ENCODE data around the gene ENO4. TPM values are rescaled to one million over a fixed set of nuclear protein-coding genes. Genes with fewer than 3 reads are reported as not detected.

ENO4 gene
- total RNA-seq, 2 donors from 2014 or later = 0.27 to 0.91 TPM

GRCh38 chr10:116829711-116830110, 19.6 kb upstream of the ENO4 start:
- no peak overlapping the region for H3K27ac ChIP-seq
- H3K4me1 ChIP-seq (replicated peaks) = no peaks in the 10 kb centered on the region
- 95% methylated on average over 9 of the region's 9 CpGs for WGBS
- intact Hi-C loops (cut with DNase I) = no loop called here
- H3K9me3 ChIP-seq = no peaks in the 10 kb centered on the region
- H3K36me3 ChIP-seq = no peaks in the 10 kb centered on the region
- H3K4me3 ChIP-seq = no peak overlapping the region
- DNase-seq (ENCODE audit: low spot score) = no peak
- TF ChIP-seq POLR2AphosphoS5 (IDR thresholded peaks at IDR 0.05) (no peak), CTCF (IDR thresholded peaks at IDR 0.05) (no peak), POLR2A (IDR thresholded peaks at IDR 0.05) (no peak)
- H3K27me3 ChIP-seq (replicated peaks; ENCODE audit: insufficient read depth) = no peaks in the 10 kb centered on the region

- Histone ChIP-seq H3K9me3 (no peaks in the 10 kb centered on the region), H3K27ac (no peak overlapping the region), H3K4me1 (replicated peaks) (no peaks in the 10 kb centered on the region), H3K36me3 (no peaks in the 10 kb centered on the region), H3K27me3 (replicated peaks; ENCODE audit: insufficient read depth) (no peaks in the 10 kb centered on the region), H3K4me3 (no peak overlapping the region)
- no peak for TF ChIP-seq POLR2A (IDR thresholded peaks at IDR 0.05)
- DNase-seq (ENCODE audit: low spot score) = no peak
- WGBS = 98% methylated on average over 4 of the region's 4 CpGs
- intact Hi-C loops (cut with DNase I) = no loop called here
Observed at GRCh38 chr10:116831086-116831485, 18.2 kb upstream of the ENO4 start.

GRCh38 chr10:116831790-116832189, 17.5 kb upstream of the ENO4 start:
- no peak overlapping the region for H3K27ac ChIP-seq
- no peaks in the 10 kb centered on the region for H3K36me3 ChIP-seq
- intact Hi-C loops (cut with DNase I) = no loop called here
- H3K27me3 ChIP-seq (replicated peaks; ENCODE audit: insufficient read depth) = no peaks in the 10 kb centered on the region
- WGBS = 91% methylated on average over 10 of the region's 10 CpGs
- H3K9me3 ChIP-seq = no peaks in the 10 kb centered on the region
- no peaks in the 10 kb centered on the region for H3K4me1 ChIP-seq (replicated peaks)
- no peak overlapping the region for H3K4me3 ChIP-seq
- no peak for TF ChIP-seq POLR2AphosphoS5 (IDR thresholded peaks at IDR 0.05)
- TF ChIP-seq CTCF (IDR thresholded peaks at IDR 0.05) = no peak
- TF ChIP-seq POLR2A (IDR thresholded peaks at IDR 0.05) = no peak
- no peak for DNase-seq (ENCODE audit: low spot score)

GRCh38 chr10:116833986-116834985, 15.0 kb upstream of the ENO4 start:
- DNase-seq (ENCODE audit: low spot score) = no peak
- H3K36me3 ChIP-seq = no peaks in the 10 kb centered on the region
- H3K4me1 ChIP-seq (replicated peaks) = no peaks in the 10 kb centered on the region
- H3K27ac ChIP-seq = no peak overlapping the region
- no peaks in the 10 kb centered on the region for H3K9me3 ChIP-seq
- intact Hi-C loops (cut with DNase I) = no loop called here
- H3K27me3 ChIP-seq (replicated peaks; ENCODE audit: insufficient read depth) = no peaks in the 10 kb centered on the region
- WGBS = 76% methylated on average over 17 of the region's 17 CpGs
- no peak for TF ChIP-seq POLR2AphosphoS5 (IDR thresholded peaks at IDR 0.05)
- no peak for TF ChIP-seq CTCF (IDR thresholded peaks at IDR 0.05)
- no peak for TF ChIP-seq POLR2A (IDR thresholded peaks at IDR 0.05)
- no peak overlapping the region for H3K4me3 ChIP-seq

GRCh38 chr10:116835658-116836057, 13.6 kb upstream of the ENO4 start:
- WGBS = 80% methylated on average over 7 of the region's 7 CpGs
- H3K4me3 ChIP-seq = no peak overlapping the region
- no peak for TF ChIP-seq POLR2A (IDR thresholded peaks at IDR 0.05)
- TF ChIP-seq POLR2AphosphoS5 (IDR thresholded peaks at IDR 0.05) = no peak
- TF ChIP-seq CTCF (IDR thresholded peaks at IDR 0.05) = no peak
- H3K27ac ChIP-seq = no peak overlapping the region
- H3K36me3 ChIP-seq = no peaks in the 10 kb centered on the region
- H3K27me3 ChIP-seq (replicated peaks; ENCODE audit: insufficient read depth) = no peaks in the 10 kb centered on the region
- H3K4me1 ChIP-seq (replicated peaks) = no peaks in the 10 kb centered on the region
- DNase-seq (ENCODE audit: low spot score) = no peak
- no peaks in the 10 kb centered on the region for H3K9me3 ChIP-seq
- intact Hi-C loops (cut with DNase I) = no loop called here

Data from prostate gland (tissue), 2 donors.